Loucy (cell line): ENCODE measurements around the gene TBC1D24.
A peak's percentile ranks its signal among the peaks of the same experiment; 100 is the strongest.

Experiments used
- H2AFZ ChIP-seq: fragments of 200-600 bp; sonication (generic); 2 replicates; pipeline ENCODE4 v1.6.0; 2016; ENCODE audit warnings: antibody characterized with exemption, mild to moderate bottlenecking, low read length, moderate library complexity
- H3F3A ChIP-seq: fragments of 200-600 bp; 2 replicates; pipeline ENCODE4 v1.6.0; 2016; ENCODE audit warnings: antibody characterized with exemption, low read depth, mild to moderate bottlenecking
- H3K27me3 ChIP-seq: fragments of 200-600 bp; sonication (generic); 2 replicates; pipeline ENCODE4 v1.6.1; 2014; ENCODE audit warnings: low read length, mild to moderate bottlenecking; ENCODE audit not compliant: insufficient read depth, poor library complexity, severe bottlenecking
- H3K36me3 ChIP-seq: fragments of 200-600 bp; sonication (generic); 2 replicates; pipeline ENCODE4 v1.6.1; 2016; ENCODE audit warnings: low read length; ENCODE audit not compliant: insufficient read depth
- H3K4me1 ChIP-seq: fragments of 200-600 bp; sonication (generic); 2 replicates; pipeline ENCODE4 v1.5.1; 2014; ENCODE audit warnings: low read length, mild to moderate bottlenecking; ENCODE audit not compliant: insufficient read depth, poor library complexity, severe bottlenecking
- H3K4me2 ChIP-seq: fragments of 200-600 bp; sonication (generic); 2 replicates; pipeline ENCODE4 v1.6.0; 2014; ENCODE audit warnings: antibody characterized with exemption, low read length, low read depth, mild to moderate bottlenecking; ENCODE audit not compliant: poor library complexity, severe bottlenecking
- H3K4me3 ChIP-seq: fragments of 200-600 bp; sonication (generic); 2 replicates; pipeline ENCODE4 v1.5.1; 2014; ENCODE audit warnings: low read length, mild to moderate bottlenecking, mixed read lengths; ENCODE audit not compliant: poor library complexity, severe bottlenecking
- H3K79me2 ChIP-seq: fragments of 200-600 bp; sonication (generic); 2 replicates; pipeline ENCODE4 v1.6.1; 2014; ENCODE audit warnings: low read length; ENCODE audit not compliant: insufficient read depth
- H3K9ac ChIP-seq: fragments of 200-600 bp; sonication (generic); 2 replicates; pipeline ENCODE4 v1.6.0; 2014; ENCODE audit warnings: mild to moderate bottlenecking, low read depth, low read length, moderate library complexity; ENCODE audit not compliant: poor library complexity, severe bottlenecking
- H3K9me2 ChIP-seq: fragments of 200-600 bp; sonication (generic); replicated peaks from 2 replicates; pipeline ENCODE4 v1.6.1; 2016; ENCODE audit warnings: low read depth, low read length, mixed read lengths
- H3K9me3 ChIP-seq: fragments of 200-600 bp; sonication (generic); 2 replicates; pipeline ENCODE4 v1.6.1; 2014; ENCODE audit warnings: mild to moderate bottlenecking, antibody characterized with exemption, low read length, low read depth; ENCODE audit not compliant: insufficient read depth
- H4K20me1 ChIP-seq: fragments of 200-600 bp; sonication (generic); 2 replicates; pipeline ENCODE4 v1.6.0; 2014; ENCODE audit warnings: antibody characterized with exemption, low read length, mild to moderate bottlenecking; ENCODE audit not compliant: insufficient read depth, poor library complexity, severe bottlenecking
- CTCF ChIP-seq: fragments of 200-600 bp; sonication (generic); conservative IDR thresholded peaks from 2 replicates; pipeline ENCODE4 v1.5.1; 2014; ENCODE audit warnings: mild to moderate bottlenecking, antibody characterized with exemption, low read length
- EZH2phosphoT487 ChIP-seq: fragments of 200-600 bp; IDR thresholded peaks from 2 replicates; pipeline ENCODE4 v1.6.1; 2018; ENCODE audit warnings: antibody characterized with exemption, mild to moderate bottlenecking, moderate library complexity, borderline replicate concordance

Gene TBC1D24

GRCh38 chr16:2427526-2427925 is 47.4 kb upstream of the TBC1D24 start:
- Histone ChIP-seq H3F3A (no peaks in the 10 kb centered on the region), H3K9me2 (no peaks in the 10 kb centered on the region), H3K36me3 (peaks cover under 1% of the 10 kb centered on the region; the same call in 1 of the 2 replicates), H3K4me2 (peak overlapping the region; percentile 70), H3K4me1 (peaks cover 17% of the 10 kb centered on the region), H3K79me2 (peaks cover 40% of the 10 kb centered on the region), H2AFZ (no peak overlapping the region), H3K4me3 (peak overlapping the region; percentile 71), H3K9me3 (no peaks in the 10 kb centered on the region), H3K9ac (peak overlapping the region; percentile 79), H4K20me1 (peaks cover 10% of the 10 kb centered on the region), H3K27me3 (no peaks in the 10 kb centered on the region)
- no peak for TF ChIP-seq EZH2phosphoT487
- TF ChIP-seq CTCF, result no peak

GRCh38 chr16:2428051-2428783 is 46.7 kb upstream of the TBC1D24 start:
- Histone ChIP-seq H2AFZ (peak overlapping the region; percentile 64), H3K4me2 (peak overlapping the region; percentile 70), H3K9me2 (no peaks in the 10 kb centered on the region), H3K9ac (peak overlapping the region; percentile 79), H4K20me1 (peaks cover 10% of the 10 kb centered on the region), H3K36me3 (peaks cover 8% of the 10 kb centered on the region; the same call in 1 of the 2 replicates), H3K4me3 (peak overlapping the region; percentile 71), H3K27me3 (no peaks in the 10 kb centered on the region), H3K79me2 (peaks cover 47% of the 10 kb centered on the region), H3K9me3 (no peaks in the 10 kb centered on the region), H3K4me1 (peaks cover 17% of the 10 kb centered on the region), H3F3A (no peaks in the 10 kb centered on the region)
- no peak for TF ChIP-seq EZH2phosphoT487
- TF ChIP-seq CTCF, result no peak

- Histone ChIP-seq H3K36me3 (peaks cover 9% of the 10 kb centered on the region; the same call in 1 of the 2 replicates), H3K9me2 (no peaks in the 10 kb centered on the region), H3K79me2 (peaks cover 48% of the 10 kb centered on the region), H3K9ac (peak overlapping the region; percentile 79), H3K9me3 (no peaks in the 10 kb centered on the region), H3K27me3 (no peaks in the 10 kb centered on the region), H4K20me1 (peaks cover 10% of the 10 kb centered on the region), H2AFZ (peak overlapping the region; percentile 64), H3K4me1 (peaks cover 17% of the 10 kb centered on the region), H3K4me3 (peak overlapping the region; percentile 71), H3K4me2 (peak overlapping the region; percentile 70), H3F3A (no peaks in the 10 kb centered on the region)
- TF ChIP-seq EZH2phosphoT487 (no peak), CTCF (no peak)
Observed at GRCh38 chr16:2428784-2429033, 46.2 kb upstream of the TBC1D24 start.
